ENCODE data around the gene ASAP3. TPM values are rescaled to one million over a fixed set of nuclear protein-coding genes. Genes with fewer than 3 reads are reported as not detected.

The ASAP3 gene
- total RNA-seq, 1 donor from 2014 or later, result 30.8 TPM

DNA sequence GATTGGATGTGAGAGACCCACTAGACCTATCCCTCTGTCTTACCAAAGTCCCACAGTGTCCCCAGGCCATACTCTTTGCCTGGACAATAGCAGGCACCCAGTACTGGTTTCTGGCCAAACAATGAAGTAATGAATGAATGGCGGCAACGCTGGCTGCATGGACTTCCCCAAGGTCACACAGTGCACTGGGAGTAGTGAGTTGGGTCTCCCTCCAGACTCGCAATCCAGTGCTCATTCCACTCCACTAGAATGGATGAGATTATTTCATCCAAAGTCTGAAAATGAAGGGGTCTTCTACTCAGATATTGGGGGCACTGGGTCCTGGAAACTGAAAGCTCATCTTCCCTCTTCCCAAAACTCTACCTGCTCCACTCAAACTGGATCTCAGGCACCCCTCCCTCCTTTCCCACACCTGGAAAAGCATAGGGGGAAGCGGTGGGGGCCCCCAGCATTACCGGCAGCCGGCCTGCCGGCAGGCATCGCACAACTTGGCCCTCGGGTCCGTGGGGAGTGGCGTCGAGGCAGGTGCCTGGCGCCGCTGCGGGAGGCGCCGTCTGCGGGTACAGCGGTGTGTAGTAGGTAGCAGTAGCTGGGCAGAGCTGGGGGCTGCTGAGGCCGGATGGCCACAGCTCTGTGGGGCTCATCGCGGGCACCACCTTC lies 46.2 kb upstream of the ASAP3 start:
- Mint-ChIP-seq H3K36me3 (ENCODE audit: low read depth) (no peaks in the 10 kb centered on the region), H3K27me3 (ENCODE audit: low read depth) (no peaks in the 10 kb centered on the region), H3K4me3 (ENCODE audit: unreplicated experiment) (peak overlapping the region; percentile 55), H3K9me3 (ENCODE audit: low read depth) (no peaks in the 10 kb centered on the region), H3K27ac (ENCODE audit: unreplicated experiment) (no peak overlapping the region), H3K4me1 (ENCODE audit: low read depth) (peaks cover 40% of the 10 kb centered on the region)
- TF ChIP-seq, protein P1, sequence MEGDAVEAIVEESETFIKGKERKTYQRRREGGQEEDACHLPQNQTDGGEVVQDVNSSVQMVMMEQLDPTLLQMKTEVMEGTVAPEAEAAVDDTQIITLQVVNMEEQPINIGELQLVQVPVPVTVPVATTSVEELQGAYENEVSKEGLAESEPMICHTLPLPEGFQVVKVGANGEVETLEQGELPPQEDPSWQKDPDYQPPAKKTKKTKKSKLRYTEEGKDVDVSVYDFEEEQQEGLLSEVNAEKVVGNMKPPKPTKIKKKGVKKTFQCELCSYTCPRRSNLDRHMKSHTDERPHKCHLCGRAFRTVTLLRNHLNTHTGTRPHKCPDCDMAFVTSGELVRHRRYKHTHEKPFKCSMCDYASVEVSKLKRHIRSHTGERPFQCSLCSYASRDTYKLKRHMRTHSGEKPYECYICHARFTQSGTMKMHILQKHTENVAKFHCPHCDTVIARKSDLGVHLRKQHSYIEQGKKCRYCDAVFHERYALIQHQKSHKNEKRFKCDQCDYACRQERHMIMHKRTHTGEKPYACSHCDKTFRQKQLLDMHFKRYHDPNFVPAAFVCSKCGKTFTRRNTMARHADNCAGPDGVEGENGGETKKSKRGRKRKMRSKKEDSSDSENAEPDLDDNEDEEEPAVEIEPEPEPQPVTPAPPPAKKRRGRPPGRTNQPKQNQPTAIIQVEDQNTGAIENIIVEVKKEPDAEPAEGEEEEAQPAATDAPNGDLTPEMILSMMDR (IDR thresholded peaks at IDR 0.05), result no peak
- DNase-seq (ENCODE audit: low spot score), result no peak

DNA sequence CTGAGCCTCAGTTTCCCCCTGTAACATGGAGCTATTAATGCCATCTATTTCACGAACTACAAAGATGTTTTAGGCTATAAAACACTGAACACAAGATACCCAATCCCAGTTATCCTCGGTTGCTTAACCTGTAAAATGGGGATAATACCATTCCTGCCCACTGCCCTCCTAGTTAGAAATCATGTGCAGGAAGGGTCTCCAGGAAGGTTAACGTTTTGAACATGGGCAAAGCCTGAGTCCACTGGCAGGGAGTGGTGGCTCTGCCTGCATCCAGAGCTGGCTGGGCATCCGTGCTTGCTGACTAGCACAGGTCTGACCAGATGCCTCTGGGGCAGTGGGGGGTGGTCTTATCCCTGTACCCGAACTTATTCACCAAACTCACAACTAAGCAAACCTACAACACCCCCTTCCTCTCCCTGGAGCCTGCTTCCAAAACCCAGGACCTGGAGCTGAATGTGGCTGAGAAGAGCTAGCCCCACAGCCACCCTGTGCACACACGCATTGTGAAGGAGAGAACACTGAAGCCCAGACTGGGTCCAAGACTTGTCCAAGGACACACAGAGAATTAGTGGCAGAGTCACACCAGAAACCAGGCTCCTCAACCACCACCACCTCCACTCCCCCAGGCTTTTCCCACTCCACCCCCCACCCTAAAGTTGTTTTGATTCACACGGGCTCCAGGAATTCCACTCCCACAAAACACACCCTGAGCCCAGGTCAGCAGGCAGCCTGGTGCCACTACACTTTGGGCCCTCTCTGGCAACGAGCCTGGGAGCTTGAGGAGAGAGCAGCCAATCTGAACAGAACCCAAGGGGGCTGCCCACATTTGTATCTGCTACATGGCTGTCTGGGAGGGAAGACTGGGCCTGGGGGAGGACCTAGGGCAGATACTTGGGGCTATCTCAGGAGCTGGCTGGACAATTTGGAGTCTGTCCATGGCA lies 45.4 kb upstream of the ASAP3 start:
- Mint-ChIP-seq H3K27me3 (ENCODE audit: low read depth) (no peaks in the 10 kb centered on the region), H3K36me3 (ENCODE audit: low read depth) (no peaks in the 10 kb centered on the region), H3K4me1 (ENCODE audit: low read depth) (peaks cover 43% of the 10 kb centered on the region), H3K4me3 (ENCODE audit: unreplicated experiment) (peak overlapping the region; percentile 55), H3K27ac (ENCODE audit: unreplicated experiment) (no peak overlapping the region), H3K9me3 (ENCODE audit: low read depth) (no peaks in the 10 kb centered on the region)
- TF ChIP-seq, protein P1 (IDR thresholded peaks at IDR 0.05), result no peak
- DNase-seq (ENCODE audit: low spot score), result no peak

DNA sequence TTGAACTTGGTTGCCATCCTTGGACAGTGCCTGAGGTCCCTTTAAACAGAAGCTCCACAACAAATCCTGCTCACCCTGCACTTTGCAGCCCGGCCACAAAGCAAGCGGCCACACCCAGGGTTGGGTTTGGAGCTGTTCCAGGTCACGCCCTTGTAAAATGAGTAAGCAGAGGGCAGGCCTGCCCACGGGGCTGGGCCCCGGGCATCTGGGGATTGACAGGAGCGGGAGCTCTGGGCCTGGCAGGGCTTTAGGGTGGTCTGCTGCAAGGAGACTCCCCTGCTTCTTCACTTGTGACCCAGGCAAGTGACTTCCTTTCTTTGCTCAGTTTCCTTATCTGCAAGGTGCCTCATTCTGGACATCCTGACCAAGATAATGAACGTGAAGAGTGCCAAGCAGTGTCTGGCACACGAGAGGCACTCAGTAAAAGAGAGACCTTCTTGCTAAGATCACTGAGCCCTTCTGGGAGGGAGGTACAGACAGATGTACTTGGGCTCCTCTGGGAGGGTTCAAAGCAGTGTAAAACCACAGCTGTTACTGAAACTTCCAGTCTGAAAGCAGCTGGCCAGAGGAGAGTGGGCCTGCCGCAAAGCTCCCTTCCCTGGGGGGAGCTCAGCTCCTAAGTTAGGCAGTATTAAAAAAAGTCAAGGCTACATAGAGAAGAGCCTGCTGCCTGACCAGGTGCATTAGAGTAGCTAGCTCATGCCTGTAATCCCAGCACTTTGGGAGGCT lies 44.4 kb upstream of the ASAP3 start:
- H3K27ac Mint-ChIP-seq (ENCODE audit: unreplicated experiment), result no peak overlapping the region
- TF ChIP-seq, protein P1 (IDR thresholded peaks at IDR 0.05), result no peak
- no peak for DNase-seq (ENCODE audit: low spot score)
- H3K36me3 Mint-ChIP-seq (ENCODE audit: low read depth), result no peaks in the 10 kb centered on the region
- H3K4me3 Mint-ChIP-seq (ENCODE audit: unreplicated experiment), result peak overlapping the region; percentile 16
- H3K27me3 Mint-ChIP-seq (ENCODE audit: low read depth), result no peaks in the 10 kb centered on the region
- H3K9me3 Mint-ChIP-seq (ENCODE audit: low read depth), result no peaks in the 10 kb centered on the region
- H3K4me1 Mint-ChIP-seq (ENCODE audit: low read depth), result peaks cover 43% of the 10 kb centered on the region

DNA sequence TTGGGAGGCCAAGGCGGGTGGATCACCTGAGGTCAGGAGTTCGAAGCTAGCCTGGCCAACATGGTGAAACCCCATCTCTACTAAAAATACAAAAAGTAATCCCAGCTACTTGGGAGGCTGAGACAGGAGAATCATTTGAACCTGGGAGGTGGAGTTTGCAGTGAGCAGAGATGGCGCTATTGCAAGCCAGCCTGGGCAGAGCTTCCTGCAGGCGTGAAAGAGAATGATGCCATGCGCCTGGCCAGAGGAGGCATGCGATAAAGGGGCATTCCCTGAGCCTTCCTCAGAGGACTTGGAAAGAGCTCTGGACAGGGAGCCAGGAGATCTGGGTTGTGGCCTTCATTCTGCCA lies 43.9 kb upstream of the ASAP3 start:
- TF ChIP-seq, protein P1 (IDR thresholded peaks at IDR 0.05), result no peak
- no peak for DNase-seq (ENCODE audit: low spot score)
- H3K9me3 Mint-ChIP-seq (ENCODE audit: low read depth), result no peaks in the 10 kb centered on the region
- H3K4me1 Mint-ChIP-seq (ENCODE audit: low read depth), result peaks cover 43% of the 10 kb centered on the region
- no peak overlapping the region for H3K4me3 Mint-ChIP-seq (ENCODE audit: unreplicated experiment)
- no peaks in the 10 kb centered on the region for H3K36me3 Mint-ChIP-seq (ENCODE audit: low read depth)
- no peak overlapping the region for H3K27ac Mint-ChIP-seq (ENCODE audit: unreplicated experiment)
- H3K27me3 Mint-ChIP-seq (ENCODE audit: low read depth), result no peaks in the 10 kb centered on the region

DNA sequence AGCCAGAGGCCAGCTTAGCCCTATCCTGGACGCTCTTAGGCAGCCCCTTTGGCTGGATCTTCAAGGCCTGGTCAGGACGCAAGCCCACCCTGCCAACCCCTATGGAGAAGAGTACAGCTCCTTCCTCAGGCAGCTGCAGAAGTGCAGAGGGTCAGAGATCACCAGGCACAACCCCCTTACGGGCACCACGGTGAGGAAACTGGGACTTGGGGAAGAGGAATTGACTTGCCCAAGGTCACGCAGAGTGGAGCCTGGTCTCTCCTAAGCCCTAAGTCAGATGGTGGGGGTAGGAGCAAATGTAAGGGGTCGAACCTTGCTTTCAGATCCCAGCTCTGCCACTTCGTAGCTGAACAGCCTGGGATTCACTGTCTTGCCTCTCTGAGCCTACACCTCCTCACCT lies 43.4 kb upstream of the ASAP3 start:
- no peak overlapping the region for H3K27ac Mint-ChIP-seq (ENCODE audit: unreplicated experiment)
- no peak overlapping the region for H3K4me3 Mint-ChIP-seq (ENCODE audit: unreplicated experiment)
- no peaks in the 10 kb centered on the region for H3K9me3 Mint-ChIP-seq (ENCODE audit: low read depth)
- TF ChIP-seq, protein P1 (IDR thresholded peaks at IDR 0.05), result no peak
- DNase-seq (ENCODE audit: low spot score), result no peak
- no peaks in the 10 kb centered on the region for H3K27me3 Mint-ChIP-seq (ENCODE audit: low read depth)
- no peaks in the 10 kb centered on the region for H3K36me3 Mint-ChIP-seq (ENCODE audit: low read depth)
- H3K4me1 Mint-ChIP-seq (ENCODE audit: low read depth), result peaks cover 43% of the 10 kb centered on the region

Measured in chondrocyte (in vitro differentiated cells).